Stimulated activated CD8-positive, alpha-beta memory T cell treated with anti-CD3 and anti-CD28 coated beads, Interleukin-4, amount 100 ng/mL, for 4 hours (primary cell): ENCODE measurements around the gene PPIF.

Experiments used
- DNase-seq, 2 donors: peaks; one replicate each; pipeline ENCODE4 v3.0.0-alpha.2; 2020; ENCODE audit warnings: low read depth in 2 of 2, low spot score in 1 of 2

PPIF gene

GRCh38 chr10:79385392-79385795 lies 38.1 kb downstream of the PPIF start:
- DNase-seq, result no peak

- no peak for DNase-seq
These were observed 38.7 kb downstream of the PPIF start for GRCh38 chr10:79385804-79386531.

DNA sequence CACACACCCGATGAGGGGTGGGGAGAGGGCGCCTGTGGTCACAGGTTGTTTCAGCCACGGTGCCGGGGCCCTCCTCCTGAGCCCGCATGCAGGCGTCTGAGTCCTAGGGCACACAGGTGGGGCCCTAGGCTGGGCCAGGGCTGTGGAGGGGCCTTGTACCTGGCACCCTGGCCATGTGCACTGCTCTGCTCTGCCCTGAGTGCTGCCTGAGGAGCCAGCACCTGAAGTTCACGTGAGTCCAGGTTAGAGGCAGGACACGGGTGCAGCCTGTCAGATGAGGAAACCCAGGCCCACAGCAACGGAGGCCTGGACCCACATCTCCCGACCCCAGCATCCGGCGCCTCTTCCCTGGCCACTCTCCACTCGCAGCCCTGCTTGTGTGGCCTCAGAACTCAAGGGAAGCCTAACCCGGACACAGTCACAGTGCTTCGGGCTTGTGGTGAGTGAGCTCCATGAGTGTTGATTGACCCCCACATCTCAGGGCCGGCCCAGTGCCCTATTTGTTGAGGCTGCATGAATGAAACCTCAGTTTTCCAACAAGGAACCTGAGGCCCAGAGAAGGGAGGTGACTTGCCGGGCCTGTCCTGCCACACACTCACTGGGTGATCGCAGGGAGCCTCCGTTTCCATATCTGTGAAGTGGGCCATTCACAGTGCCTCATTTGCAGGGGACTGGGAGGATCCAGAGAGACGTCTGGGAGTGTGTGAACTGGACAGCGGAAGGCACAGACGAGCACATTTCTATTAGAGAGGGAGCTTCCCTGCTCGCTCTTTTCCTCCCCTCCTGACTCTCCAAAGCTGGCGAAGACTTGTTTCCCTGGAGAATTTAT lies 39.6 kb downstream of the PPIF start:
- no peak for DNase-seq

- no peak for DNase-seq
These were observed 40.3 kb downstream of the PPIF start for GRCh38 chr10:79387466-79387973.

GRCh38 chr10:79387974-79388850 lies 40.9 kb downstream of the PPIF start:
- no peak for DNase-seq

GRCh38 chr10:79390057-79390456 lies 42.8 kb downstream of the PPIF start:
- DNase-seq, result no peak

- DNase-seq, result no peak
These were observed 43.4 kb downstream of the PPIF start for GRCh38 chr10:79390551-79391229.

- no peak for DNase-seq
These were observed 44.2 kb downstream of the PPIF start for GRCh38 chr10:79391231-79392019.

GRCh38 chr10:79392020-79392398 lies 44.7 kb downstream of the PPIF start:
- DNase-seq, result no peak

DNA sequence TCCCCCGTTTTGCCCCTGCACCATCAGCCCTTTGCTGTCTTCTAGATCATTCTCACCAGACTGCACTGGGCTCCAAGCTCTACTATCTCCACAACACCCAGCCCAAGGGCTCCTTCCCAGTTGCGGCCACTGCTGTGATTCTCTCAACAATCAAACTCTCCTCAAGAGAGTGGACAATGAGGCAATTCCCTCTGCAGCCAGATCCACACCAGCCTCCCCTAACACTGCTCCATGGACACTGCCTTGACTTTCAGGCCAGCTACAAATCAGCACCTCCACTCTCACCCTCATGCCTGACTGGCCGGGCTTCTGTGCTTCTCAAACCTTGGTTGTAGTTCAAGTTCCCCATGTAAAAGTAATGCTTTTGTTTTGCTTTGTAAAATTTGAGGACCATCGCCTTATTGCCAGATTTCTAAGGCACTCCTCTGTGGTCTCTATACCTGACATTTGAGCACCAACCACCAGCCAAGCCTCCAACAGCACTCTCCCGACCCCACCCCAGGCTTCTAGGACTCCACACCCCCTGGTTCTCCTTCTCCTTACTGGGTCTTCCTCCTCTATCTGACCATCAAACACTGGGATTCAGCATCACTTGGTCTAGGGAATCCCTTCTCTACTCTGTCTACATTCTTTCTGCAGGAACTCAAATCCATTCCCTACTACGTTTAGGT lies 45.4 kb downstream of the PPIF start:
- DNase-seq, result no peak

DNA sequence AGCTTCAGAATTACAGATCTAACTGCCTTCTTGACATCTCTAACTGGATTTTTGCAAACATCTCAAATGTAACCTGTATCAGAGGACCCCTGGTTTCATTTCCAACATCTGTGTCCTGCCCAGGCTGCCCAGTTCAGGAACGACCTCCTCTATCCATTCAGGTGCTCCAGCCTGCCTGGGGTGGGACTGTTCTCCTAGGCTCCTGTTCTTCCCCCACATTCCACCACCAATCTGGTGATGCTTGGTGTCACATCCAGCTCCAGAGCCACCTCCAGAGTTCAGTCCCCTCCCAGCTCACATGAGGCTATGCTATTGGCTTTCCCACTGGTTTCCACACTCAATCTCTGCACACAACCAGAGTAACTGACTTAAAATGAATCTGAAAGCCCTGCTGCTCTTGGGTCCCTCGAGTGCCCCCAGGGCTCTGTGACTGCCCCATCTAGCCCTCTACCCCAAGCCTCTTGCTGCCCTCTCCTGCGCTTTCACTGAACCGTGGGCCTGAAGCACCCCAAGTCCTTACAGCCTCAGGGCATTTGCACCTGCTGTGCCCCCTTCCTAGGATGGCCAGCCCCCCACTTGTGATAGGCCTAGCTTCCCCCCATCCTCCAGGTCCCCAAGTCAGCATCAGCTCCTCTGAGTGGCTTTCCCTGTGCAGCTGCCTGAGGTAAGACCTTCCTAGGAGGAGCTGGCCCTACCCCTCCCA lies 46.1 kb downstream of the PPIF start:
- DNase-seq, result no peak

DNA sequence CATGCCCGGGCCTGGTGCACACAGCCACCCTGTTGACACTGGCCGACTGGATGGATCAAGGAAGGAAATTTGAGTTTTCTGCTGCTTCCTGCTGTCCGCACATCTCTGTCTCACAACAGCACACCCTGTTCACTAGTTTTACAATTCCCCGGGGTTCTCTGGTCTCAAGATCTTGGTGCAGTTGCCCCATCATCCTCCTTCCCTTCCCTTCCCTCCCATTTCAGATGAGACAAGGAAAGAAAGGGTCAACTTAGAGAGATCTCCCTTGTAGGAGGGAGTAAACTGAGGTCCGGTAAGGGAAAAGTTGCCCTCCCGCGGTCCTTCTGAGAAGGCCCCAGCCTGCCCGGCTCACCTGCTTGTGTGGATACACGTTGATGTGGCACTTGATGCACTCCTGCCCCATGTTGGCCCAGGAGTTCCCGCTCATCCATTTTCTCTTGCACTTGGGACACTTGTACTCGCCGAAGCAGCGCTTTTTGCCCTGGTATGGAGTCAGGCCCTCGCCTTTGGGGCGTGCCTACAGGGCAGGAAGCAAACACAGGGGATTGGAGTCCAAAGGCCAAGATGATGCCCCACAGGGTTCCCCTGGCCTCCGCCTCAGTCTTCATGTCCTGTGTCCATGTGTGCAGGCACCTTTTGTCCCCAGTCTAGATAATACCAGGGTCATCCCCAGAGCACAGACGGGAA lies 46.8 kb downstream of the PPIF start:
- no peak for DNase-seq

- DNase-seq, result no peak
These were observed 47.4 kb downstream of the PPIF start for GRCh38 chr10:79394664-79395063.

DNA sequence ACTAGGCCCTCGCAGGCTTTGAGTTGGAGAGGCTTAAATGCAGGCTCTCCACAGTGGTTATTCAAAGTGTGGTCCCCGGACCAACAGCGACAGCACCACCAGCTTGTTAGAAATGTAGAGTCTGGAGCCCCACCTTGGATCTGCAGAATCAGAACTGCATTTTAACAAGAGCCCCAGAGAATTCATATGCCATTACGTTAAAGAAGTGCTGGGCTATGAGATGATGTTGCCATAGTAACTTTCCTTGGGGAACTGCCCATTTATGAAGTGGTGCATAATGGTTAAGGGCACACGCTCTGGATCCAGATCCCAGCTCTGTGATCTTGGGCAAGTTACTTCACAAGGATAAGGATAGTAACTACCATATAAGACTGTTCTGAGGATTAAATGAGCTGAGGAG lies 49.3 kb downstream of the PPIF start:
- DNase-seq, result no peak

- DNase-seq, result no peak
These were observed 49.8 kb downstream of the PPIF start for GRCh38 chr10:79397051-79397450.

DNA sequence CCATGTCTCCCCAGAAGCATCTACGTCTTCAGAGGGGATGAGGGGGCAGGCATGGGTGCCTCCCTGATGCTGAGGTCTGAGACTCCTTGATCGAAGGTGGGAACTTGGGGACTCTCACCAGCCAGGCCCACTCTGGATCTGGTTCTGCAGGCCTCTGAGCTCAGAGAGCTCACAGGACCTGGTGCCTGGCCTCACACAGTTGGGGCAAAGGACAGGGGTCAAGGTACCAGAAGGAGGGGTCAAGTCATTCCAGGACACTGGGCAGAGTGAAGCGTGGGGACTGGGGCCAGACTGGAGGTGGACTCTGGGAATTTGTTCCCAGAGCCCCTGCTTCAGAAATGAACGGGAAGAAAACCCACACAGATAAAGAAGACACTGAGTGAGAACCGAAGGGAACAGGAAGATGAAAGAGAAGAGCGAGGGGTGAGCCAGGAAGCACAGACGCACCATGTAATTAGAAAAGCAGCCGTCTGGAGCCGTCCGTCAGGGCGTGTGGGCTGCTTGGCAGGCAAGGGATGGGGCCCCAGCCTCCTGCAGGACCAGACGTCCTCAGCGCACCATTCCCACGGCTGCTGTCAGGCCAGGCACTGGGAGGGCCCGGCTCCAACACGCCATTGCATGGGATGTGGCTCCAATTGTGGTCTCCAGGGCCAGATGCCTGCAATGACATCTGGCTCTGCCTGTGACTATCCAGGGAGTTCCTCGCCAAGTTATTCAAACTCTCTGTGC lies 50.5 kb downstream of the PPIF start:
- DNase-seq, result no peak

GRCh38 chr10:79398642-79399041 lies 51.4 kb downstream of the PPIF start:
- no peak for DNase-seq
